PC-9 (cell line): ENCODE results near the gene PIK3C2G.

ENCODE experiments used
- EZH2 ChIP-seq: fragments of 200-600 bp; sonication (generic); IDR thresholded peaks from 2 replicates; pipeline ENCODE4 v1.8.0; 2017; ENCODE audit warnings: antibody characterized with exemption, low read depth
- TF ChIP-seq, protein P1 (sequence below): fragments of 200-600 bp; sonication (generic); conservative IDR thresholded peaks from 2 replicates; pipeline ENCODE4 v1.6.1; 2017; ENCODE audit warnings: mixed run types, antibody characterized with exemption, mild to moderate bottlenecking, moderate library complexity

DNA sequence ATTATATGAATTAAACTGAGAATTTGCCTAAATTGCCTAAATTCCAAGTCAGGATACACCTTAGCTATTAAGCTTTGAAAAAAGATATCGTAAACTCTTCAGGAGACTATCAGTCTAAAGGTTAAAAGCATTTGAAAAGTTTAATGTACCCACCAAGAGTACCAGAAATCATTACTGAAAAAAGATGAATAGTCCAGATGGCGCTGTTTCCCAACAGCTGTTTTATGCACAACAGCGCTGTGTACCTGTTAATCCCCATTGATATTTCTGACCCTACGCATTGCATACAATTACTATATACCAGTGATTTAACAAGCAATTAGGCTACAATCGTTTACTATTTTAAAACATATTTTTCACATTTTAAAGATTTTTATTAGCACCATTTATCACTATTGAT, 291.5 kb downstream of the PIK3C2G start:
- TF ChIP-seq, protein P1, sequence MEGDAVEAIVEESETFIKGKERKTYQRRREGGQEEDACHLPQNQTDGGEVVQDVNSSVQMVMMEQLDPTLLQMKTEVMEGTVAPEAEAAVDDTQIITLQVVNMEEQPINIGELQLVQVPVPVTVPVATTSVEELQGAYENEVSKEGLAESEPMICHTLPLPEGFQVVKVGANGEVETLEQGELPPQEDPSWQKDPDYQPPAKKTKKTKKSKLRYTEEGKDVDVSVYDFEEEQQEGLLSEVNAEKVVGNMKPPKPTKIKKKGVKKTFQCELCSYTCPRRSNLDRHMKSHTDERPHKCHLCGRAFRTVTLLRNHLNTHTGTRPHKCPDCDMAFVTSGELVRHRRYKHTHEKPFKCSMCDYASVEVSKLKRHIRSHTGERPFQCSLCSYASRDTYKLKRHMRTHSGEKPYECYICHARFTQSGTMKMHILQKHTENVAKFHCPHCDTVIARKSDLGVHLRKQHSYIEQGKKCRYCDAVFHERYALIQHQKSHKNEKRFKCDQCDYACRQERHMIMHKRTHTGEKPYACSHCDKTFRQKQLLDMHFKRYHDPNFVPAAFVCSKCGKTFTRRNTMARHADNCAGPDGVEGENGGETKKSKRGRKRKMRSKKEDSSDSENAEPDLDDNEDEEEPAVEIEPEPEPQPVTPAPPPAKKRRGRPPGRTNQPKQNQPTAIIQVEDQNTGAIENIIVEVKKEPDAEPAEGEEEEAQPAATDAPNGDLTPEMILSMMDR = no peak
- no peak for TF ChIP-seq EZH2
